NCI-H1694 (cell line): Measurements from ENCODE around the gene NEK1.
"Not testable (repeated sequence)": the region's sequence is repeated elsewhere in the genome, so short reads cannot be mapped to it uniquely, and the experiment has no call there.

Experiments used
- DNase-seq: peaks from one replicate; lab custom pipeline; 2025; lab: John Stamatoyannopoulos, UW

Gene NEK1

DNA sequence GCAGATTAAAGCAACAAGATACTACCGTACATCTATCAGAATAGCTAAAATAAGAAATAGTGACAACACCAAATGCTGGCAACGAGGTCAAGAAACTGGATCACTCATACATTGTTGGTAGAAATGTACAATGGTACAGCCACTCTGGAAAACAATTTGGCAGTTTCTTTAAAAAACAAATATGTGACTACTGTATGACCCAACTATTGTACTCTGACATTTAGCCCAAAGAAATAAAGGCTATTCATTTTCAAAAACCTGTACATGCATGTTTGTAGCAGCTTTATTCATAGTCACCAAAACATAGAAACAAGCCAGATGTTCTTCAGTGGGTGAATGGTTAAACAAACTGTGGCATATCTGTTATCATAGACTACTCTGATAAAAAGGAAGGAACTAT lies 16.2 kb upstream of the NEK1 start:
- no peak for DNase-seq

DNA sequence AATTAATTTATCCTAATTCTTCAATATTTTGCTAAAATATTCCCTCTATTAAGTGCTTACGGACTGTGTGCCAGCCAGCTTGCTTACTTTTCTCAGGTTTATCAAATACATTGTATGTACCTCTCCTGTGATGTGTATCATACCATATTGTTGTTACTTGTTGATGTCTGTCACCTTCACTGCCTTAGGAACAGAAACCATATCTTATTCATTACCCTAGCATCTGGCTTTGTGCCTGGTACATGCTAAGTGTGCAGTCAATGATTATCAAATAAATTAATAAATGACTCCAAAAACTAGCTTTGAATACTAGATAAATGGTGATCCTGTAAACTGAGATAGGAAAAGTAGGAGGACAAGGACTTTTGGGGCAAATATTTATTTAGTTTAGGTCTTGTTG lies 14.9 kb upstream of the NEK1 start:
- DNase-seq: no peak

DNA sequence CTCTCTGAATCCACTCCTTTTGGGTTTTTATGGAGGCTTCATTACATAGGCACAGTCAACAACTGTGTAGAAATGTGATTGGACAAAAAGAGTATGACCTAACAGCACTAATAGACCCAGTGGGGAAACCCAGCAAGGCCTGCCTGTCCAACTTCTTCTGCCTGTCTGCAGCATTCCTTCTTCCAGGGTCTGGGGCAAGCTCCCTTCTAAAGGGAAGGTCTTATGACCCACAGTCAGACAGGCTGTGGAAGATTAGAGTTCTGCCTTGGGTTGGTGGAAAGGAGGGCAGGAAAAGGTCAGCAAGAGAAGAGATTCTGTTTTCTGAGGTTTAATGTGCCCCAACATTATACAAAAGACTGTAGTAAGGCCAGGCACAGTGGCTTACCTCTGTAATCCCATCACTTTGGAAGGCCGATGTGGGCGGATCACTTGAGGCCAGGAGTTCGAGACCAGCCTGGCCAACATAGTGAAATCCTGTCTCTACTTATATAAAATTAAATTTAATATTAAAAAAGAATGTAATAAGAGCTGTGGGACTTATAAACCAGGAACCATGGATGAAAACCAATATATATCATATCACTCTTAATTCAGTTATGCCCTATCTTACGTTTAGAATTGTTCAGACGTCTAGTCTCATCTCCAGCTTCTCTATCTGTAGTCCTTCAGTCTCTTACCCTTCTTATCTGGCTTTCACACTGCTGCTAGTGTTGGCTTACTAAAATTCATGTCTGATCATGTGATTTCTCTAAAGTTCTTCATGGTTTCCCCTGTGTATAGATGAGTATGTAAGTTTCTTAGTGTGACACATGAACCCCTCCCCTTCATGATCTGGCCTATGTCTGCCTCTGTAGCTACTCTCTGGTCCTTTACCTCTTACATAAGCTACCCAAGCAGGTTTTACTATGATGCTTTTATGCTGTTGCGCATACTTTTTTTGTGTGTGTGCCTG lies 14.2 kb upstream of the NEK1 start:
- no peak for DNase-seq

DNA sequence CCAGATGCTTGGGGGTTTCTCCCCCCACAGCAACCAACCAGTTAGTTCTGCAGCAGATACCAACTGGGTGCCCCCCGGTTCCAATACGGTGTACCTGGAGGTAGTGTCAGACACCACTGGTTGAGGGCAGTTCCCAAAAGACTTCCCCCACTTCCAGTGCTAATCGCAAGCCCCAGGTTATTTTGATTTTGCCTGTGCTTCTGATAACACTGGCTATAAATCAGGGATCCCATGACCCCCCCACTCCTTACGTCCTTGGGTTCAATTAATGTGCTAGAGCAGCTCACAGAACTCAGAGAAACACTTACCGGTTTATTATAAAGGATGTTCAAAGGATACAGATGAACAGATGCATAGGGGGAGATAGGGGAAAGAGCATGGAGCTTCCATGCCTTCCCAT lies 13.5 kb upstream of the NEK1 start:
- no peak for DNase-seq

DNA sequence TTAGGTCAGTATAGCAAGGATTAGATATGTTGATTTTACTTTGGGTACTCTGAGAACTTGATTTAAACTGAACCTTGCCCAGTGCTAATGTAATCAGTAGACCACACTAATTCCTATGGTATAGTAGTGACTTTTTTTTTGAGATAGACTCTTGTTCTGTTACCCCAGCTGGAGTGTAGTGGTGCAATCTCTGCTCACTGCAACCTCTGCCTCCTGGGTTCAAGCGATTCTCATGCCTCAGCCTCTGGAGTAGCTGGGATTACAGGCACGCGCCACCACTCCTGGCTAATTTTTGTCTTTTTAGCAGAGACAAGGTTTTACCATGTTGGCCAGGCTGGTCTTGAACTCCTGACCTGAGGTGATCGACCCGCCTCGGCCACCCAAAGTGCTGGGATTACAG lies 11.6 kb upstream of the NEK1 start:
- not testable (repeated sequence) for DNase-seq

DNA sequence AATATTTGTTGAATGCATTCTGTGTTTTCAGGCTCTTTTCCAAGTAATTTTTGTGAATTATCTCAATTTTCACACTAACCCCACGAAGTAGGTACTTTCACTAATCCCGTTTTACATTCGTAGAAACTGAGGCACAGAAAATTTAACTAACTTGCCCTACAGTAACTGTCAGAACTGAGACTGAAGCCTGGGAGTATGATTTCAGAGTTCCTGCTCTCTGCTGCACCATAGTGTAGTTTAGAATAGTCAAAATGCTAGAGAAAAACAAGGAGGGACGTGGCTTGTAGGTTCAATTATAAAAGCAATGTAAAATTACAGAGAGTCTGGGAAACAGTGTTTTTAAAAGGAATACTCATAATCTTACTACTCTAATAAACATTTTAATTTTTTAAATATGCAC lies 10.2 kb upstream of the NEK1 start:
- DNase-seq: no peak

DNA sequence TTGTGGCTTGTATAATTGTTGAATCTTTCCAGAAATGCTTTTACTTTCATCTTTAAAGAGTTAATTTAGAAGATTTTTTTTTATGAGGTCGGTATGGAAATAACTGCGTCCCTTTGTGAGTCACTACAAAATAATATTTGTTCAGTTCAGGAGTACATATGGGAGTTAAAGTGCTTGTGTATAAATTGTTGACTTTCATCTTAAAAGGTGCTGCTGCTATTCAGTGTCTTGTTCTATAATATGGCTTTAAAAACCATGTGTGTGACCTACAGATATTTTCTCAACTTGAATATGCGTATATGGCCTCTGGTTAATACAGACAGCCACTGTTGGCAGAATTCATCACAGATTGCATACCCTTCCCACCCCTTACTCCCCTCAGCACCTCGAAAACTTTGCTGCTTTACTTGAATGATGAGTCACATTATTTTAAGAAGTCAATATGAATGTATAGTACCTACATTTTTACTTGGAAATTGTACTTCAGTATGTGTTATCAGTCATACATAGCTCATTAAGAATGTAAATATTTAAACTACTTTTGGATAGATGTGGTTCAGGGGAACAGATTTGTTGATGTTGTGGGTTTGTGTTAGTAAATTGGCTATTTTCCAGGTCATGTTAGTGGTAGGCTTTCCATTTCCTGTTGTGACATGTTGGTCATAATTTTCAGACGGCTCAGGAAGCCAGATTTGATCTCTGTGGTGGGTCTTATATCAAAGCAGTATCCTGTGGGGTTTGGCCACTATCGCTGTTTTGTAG lies 9.5 kb upstream of the NEK1 start:
- DNase-seq: peak; percentile 10

DNA sequence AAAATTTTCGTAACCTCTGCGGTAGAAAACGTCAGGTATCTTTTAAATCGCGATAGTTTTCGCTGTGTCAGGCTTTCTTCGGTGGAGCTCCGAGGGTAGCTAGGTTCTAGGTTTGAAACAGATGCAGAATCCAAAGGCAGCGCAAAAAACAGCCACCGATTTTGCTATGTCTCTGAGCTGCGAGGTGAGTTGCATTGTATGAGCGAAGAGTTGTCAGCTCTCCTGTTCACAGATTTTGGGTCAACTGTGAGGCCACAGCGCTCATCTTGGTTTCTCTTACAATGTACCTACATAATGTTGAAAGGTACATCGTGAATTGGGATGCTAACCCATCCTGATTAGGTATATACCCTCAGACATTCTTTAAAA lies 8.5 kb upstream of the NEK1 start:
- peak; percentile 4 for DNase-seq

DNA sequence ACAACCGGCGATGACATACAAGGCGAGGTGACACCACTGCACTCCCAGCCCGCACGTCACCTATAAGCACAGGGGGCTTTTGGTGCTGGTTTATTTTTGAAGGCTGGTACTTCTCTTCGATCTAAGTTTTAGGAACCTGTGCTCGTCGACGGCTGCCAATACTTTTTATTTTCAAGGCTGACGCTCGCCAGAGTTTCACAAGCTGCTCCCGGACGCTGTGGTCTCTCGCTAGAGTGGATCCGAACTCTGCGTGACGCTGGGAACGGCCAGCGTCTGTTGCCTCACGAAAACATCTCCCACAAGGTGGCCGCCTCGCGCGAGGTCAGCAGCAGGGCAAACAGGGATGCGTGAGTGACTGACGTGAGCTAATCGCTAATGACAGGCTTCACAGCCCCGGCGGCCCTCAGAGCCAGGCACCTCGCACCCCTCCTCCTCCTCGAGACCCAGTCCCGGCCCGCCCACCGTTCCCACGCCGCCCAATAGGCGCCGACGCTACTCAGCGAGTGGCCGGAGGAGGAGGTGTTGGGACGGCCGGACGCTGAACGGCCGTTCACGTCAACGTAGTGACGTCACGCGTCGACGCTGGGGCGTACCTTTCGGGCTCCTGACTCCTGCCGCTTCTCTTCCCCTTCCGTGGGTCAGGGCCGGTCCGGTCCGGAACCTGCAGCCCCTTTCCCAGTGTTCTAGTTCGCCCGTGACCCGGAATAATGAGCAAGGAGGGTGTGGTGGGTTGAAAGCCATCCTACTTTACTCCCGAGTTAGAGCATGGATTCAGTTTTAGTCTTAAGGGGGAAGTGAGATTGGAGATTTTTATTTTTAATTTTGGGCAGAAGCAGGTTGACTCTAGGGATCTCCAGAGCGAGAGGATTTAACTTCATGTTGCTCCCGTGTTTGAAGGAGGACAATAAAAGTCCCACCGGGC lies 7.8 kb upstream of the NEK1 start, which contains the start of gene CLCN3:
Gene CLCN3, plus strand, starts transcription at position 621 of the 922 bp plus-strand sequence. CDS start 15,351 bp downstream, outside the sequence.
- DNase-seq: peak; percentile 77

DNA sequence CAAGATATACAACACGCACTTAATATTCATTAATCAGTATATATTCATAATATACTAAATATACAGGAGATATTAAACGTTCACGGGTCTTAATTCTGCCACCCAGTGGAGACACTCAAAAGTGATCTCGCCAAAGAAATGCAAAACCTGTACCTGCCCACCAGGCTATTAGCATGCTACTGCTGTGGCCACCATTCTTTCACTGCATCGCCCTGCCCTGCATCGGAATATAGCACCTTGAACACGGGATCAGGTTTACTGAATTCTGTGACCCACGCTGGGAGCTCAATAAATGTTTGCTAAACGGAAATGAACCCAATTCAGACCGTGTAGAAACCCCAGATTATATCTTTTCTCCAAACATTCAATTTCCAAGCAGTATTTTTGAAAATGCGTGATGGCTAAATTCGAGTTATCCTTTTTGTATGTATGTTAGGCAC lies 7.2 kb upstream of the NEK1 start:
- DNase-seq: peak; percentile 34

DNA sequence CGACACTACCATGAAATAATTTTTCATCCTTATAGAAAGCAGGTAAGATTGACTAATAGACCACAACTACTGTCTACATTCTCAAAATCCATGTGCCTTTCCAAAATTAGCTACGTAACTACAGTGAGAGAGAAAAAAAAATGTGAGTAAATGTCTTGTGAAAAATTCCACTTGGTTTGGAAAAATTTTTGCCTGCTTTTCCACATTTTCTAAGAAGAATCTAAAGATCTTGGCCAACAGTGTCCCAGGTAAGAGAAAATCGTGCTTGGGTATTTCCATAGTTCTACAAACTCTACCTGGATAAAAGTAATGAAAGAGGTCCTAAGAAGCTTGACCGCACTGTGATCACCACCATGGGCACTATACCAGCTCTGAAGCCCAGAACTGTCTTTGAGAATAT lies 6.6 kb upstream of the NEK1 start:
- DNase-seq: no peak

DNA sequence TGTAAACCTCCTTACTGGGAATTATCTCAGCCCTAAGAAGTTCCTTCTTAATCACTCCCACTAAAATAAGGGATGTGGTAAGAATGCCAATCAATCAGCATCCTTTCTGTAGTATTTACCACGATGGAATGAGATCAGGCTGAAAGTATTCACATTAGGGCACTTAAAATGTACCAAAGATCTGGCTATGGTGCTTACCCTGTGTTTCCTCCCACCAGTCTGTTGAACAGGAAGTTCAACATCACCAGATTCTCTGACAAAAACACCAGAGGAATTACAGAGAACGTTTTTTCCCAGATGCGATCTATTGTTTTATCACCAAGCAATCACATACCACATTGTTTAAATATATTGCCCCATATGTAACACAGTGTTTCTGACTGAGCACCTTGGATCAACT lies 5.9 kb upstream of the NEK1 start:
- DNase-seq: no peak

DNA sequence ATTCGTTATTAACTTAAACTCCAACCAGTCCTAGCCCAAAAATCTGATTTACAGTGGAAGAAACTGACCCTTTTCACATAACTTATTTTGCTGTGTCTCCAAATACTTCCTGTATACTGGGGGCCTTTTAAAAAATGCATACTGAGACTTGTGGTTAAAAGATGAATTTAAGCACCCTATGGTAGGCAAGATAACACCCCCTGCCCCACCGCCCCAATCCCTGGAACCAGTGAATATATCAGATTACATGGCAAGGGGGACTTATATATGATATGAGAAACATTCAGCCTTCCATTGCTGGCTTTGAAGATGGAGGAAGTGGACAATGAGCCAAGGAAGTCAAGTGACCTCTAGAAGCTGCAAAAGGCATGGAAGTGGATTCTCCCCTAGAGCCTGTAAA lies 4.9 kb upstream of the NEK1 start:
- no peak for DNase-seq

DNA sequence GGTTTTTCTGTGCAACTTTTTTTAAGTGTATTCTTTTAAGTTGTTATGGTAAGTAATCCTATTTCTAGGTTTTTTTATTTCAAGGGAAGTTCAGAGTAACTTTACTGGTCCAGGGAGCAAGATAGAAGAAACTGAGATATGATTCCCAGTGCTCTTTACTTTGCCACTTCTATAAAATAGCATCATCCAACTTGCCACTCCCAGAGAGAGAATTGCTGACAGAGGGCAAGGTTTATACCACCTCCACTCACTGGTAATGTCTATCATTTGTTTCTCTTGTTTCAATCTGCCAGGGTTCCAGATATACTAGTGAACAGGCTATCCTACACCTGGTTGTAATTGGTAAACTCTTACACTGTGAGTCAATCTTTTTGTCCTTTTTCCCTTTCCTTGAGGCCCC lies 4.5 kb upstream of the NEK1 start:
- no peak for DNase-seq

DNA sequence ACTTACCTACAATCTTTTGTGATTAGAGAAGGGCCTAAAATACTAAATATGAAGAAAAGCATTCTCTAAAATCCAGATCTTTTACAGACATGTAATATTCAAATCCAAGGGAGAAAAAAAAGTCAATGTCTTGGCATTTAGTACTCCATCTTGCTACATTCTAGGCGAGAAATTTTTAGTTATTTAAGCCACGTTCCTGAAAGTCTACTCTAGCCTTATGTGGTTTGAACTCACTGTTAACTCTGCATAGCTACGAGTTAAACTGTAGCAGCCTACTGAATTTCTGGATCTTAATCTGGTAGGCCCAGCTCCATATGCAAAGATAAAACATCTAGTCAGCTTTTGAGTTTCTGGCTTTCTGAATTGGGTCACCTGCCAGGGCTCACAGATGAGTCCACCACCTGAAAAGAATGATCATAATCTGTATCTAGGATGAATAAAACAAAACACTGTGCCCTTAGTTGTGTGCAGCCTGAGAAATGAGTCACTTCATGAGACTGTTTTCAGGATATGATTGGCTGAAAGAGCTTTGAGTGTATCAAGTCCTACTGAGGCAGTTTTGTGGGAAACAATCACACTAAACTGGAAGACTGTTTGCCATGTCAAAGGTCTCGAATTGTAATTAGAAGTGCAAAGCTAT lies 3.2 kb upstream of the NEK1 start:
- DNase-seq: no peak

DNA sequence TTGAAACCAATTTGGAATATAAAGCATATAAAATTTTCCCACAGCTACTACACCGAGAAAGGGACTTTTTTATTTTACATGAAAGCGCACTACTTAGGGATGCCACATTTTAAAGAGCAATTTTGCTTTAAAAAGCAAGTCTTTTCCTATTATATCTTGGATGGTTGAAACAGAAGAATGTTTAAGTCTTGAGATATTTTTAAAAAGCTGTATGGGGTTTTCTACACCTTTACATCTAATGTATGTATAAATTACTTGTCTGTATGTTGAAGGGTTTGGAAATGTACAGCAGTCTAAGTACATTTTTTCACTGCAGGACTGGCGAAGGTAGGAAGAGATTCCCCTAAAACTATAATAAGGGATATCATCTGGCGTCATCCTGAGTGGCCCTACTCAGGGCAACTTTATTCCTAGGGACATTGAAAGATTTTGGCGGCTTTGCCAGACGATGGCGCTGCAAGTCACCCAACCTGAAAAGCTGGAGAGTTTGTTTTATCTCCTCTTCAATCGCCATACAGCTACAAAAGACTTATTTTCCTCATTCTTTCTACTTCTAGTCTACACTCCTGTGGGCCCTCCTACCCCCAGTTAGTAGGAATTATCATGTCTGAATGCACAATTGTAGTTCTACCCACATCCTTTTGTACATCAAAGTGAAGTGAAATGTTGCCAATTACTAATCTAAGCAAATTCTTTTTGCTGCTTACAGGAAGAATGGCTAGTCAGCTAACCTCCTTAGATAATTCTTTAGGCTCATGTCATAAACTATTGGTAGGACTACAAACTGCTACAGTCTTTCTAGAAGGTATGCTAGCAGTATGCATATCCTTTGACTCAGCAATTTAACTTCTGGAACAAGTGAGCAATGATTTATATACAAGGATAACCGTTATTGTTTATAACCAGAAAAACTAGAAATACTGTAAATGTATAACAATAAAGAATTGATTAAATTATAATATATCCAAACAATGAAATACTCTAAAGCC lies 782 bp upstream of the NEK1 start:
- peak; percentile 54 for DNase-seq

DNA sequence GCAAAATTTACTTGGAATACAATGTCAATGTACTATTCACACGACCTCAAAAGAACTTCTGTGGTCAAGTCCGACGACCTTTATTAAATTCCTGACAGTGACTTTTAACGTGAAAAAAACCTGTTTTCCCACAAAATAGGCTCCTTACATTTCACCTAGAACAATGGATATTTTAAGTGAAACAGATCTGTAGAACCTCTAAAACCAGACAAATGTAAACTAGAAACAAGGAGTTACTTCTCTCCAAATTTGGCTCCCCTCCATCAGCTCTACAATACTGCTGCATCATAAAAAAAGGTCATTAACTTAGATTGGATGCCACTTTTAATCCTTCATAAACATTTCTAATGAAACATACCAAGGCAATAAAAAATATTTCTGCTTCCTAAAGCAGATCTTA lies 1.2 kb downstream of the NEK1 start:
- no peak for DNase-seq

DNA sequence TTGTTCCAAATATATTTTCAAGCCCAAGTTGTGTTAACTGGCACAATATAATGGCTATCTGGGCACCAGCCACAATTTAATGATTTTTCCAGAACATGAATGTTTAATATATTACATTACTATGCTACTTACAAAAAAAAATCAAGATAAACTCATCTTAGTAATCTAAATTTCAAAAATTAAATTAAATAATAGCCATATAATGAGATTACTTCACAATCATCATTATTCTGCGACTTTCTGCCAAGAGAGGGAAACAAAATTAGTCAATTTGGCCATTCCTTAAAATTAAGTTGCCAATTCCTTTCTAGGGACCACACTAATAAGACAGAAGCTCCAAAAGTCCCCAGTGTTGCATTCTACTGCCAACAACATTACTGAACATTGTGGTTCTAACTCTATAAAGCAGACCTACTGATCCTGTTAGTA lies 7.5 kb downstream of the NEK1 start:
- DNase-seq: no peak

DNA sequence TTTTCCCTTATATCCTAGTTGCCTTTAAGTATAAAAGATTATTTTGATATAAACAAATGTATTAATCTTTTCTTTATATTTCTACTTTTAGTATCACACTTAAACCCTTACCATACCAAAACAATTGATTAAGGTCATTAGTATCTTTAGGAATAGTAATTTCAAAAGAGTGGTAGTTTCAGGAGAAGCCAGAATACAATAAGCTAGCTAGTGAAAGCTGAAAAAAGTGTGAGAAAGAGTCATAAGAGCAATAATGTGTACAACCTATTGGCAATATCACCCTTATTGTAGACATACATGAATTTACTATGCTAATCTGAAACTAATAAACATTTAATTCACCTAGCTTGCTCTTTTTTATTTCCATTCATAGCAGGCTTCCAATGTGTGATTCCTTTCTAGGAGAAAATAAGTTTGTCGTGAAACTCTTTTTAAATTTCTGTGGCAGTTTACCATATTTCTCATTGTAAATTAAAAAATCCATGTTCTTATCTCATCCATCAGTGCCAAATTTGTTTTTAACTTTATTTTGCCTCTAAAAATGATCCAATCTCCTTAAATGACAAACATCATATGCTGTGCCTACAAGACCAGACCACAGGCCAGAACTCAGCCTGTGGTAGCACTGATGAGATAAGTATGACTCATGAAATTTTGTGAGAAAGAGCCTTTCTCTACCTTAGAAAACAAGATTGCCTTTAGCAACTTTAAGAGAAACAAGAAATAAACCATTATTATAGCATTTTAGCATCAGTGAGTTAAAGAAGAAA lies 8.1 kb downstream of the NEK1 start:
- DNase-seq: no peak
